Measurements from ENCODE around the gene GAS6.

Gene GAS6

DNA sequence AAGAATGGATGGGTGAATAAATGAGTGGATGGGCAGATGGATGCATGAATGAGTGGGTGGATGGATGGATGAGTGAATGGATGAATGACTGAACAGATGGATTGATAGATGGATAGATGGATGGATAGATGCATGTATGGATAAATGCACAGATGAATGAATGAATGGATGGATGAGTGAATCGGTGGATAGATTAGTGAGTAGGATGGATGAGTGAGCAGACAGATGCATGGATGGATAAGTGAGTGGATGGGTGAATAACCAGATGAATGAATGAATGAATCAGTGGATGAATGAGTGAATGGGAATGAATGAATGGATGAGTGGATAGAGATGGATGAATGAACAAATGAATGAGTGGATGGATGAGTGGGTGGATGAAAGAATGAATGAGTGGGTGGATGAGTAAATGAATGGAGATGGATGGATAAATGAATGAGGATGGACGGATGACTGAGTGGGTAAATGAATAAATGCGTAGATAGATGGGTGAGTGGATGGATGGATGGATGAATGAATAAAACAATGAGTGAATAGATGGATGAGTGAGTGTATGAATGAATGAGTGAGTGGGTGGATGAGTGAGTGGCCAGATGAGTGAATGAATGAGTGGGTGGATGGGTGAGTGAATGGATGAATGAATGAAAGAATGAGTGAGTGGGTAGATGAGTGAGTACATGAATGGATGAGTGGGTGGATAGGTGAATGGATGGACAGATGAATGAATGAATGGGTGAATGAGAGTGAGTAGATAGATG lies 13.0 kb downstream of the GAS6 start:
- no peak for DNase-seq

DNA sequence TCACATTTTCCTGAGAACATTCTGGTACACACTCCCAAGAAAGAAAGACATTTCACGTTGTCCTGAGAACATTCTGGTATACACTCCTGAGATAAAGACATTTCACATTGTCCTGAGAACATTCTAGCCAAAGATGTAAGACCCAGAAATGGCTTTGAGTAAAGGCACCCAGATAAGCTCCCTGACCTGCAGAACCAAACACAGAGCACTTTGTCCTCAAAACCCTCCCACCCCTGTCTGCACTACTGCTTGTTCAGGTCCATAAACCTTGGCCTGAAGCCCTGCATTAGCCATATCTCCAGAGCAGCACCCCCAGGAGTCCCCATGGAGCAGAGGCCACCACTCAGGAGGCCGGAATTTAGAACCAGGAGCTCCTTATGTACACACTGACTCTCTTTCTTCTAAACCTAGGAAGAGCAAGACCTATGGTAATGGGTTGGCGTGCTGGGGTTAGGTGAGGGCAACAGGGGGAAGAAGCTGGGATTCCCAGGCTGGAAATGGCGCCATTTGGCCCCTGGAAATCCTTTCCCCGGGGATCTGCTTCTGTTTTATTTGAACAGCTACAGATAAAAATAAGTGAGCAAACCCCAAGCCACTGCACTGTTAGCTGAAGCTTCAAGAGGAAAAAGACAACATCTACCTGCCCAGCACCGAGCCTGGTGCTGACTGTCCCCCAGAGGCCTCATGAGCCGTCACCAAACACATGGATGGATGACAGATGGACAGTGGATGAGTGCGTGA lies 13.7 kb downstream of the GAS6 start:
- no peak for DNase-seq

DNA sequence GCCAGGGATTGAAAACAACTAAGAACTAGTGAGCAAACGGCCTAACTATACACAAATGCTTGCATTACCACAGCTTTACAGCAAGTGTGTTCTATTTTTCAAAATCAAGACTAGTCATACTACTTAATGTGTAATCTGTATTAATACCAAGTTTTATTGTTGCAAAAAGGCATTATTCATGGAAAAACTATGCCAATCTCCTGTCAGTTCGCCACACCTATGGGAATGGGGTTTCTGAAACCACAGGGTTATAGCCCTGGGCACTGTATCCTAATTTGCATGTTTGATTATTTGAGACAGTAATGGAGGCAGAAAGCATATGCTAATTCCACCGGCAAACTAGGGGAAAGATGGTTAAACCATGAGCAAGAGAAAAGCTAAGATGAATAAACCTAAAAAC lies 14.3 kb downstream of the GAS6 start:
- DNase-seq: no peak

DNA sequence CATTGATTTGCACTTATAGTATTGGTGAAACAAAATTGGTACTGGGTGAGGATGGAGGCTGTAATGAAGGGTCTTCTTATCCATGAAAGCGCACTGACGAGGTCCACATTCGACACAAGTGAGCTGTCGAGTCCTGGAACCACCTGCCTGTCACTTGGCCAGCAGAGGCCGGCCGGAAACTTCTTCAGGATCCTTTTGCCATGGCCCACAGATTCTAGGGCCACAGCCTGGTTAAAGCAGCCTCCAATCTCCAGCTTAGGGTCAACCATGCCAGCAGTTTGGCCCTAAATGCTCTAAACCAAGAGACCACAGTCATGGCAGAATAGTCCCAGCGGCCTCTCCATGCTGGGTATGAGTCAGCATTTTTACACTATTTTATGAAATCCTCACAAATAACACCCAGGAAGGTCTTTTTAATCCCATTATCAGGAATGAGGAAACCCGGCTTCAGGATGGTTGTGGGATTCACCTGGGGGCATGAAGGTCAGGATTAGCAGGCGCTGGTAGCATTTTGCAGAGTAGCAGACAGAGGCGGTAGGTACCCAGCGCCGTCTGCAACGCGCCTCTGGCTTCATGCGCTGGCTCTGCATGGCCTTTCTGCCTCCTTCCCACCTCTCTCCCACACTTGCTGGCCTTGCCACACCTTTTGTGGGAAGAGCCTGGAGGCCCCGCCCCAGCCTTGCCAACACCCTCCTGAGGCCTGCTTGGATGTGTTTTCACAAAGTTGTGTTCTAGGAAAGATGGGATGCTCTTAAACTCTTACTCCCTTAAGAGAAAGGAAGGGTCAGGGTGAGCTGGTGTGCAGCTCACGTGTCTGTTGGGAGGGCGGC lies 15.2 kb downstream of the GAS6 start:
- DNase-seq: no peak

DNA sequence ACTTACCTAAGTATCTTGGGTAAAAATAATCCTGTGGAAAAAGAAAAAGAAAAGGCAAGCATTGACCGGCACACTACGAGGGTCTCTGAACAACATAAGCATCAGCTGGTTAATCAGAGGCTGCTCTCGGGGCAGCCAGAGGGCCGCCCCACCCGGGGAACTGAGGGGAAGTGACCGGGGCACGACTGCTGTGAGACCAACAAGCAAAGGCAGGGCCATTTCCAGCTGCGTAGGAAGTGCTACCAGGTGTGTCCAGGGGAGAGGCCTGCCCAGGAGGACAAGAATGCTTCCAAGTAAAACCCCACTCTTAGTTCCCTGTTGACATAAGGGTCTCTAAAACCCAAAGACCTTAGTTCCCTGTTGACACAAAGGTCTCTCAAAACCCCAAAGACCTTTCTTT lies 15.9 kb downstream of the GAS6 start:
- DNase-seq: no peak

DNA sequence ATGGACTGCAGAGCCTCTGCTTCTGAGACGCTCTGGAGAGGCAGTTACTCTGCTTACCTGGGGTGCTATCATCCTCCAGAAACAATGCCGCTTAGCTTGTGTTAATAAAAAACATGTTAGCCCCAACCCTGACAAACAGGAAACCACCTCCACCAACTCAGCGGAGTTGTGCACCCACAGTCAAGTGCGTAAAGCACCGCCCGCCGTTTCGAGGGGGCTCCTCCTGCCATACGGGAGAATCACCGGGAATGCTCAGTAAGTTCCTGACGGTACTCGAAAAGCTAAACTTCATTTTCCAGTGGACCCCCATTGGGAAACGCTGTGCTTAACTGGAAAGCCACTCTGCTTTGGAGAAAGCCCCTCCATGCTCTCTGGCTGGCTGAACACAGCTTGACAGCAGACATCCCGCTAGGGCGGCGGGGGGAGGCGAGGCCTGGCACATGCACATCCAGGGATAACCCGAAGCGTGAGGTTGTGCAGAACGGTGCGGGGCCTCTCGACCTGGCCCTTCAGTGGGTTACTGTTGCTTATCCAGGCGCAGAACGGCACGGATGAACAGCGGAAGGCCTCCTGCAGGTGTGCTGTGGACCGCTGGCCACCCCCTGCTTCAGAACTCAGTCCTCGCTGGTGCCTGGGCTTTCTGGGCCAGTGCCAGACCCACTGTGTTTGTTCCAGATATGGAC lies 17.1 kb downstream of the GAS6 start:
- DNase-seq: no peak

DNA sequence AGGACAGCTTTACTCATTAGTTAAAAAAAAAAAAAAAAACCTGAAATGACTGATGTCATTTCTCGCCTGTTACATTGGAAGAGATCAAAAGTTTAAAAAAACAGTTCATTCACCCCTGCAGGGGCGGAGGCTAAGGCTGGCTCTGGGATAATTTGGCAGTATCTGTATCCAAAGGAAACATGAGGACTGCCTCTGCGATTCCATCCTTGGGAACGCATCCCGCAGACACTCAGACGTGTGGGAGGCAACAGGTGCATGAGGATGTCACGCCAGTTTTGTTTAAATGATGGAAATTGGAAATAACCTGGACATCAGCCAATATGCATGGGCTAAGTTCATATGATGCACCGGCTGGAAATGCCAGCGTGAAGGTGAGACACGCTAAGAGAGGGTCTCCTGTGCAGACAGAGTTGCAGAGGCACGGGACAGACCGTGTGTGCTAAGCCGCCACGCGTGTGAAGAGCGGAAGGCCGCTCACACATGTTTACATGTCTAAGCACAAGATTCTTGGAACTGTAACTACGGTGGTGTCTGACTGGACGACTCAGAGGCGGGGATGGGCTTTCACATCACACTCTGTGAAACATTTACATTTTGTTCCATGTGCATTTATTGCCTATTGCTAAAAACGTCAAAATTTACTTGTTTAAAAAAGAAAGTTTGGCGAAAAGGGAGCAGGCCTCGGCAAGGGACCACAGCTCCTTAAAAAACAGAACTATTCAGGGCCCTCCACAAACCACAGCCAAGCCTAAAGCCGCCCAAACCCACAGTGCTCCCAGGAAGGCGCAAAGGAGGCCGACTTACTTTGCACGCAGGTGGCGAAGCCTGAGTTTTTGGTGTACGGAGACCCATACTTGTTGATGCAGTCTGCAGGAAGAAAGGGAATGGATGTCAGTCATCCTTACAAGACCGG lies 17.9 kb downstream of the GAS6 start:
- no peak for DNase-seq

DNA sequence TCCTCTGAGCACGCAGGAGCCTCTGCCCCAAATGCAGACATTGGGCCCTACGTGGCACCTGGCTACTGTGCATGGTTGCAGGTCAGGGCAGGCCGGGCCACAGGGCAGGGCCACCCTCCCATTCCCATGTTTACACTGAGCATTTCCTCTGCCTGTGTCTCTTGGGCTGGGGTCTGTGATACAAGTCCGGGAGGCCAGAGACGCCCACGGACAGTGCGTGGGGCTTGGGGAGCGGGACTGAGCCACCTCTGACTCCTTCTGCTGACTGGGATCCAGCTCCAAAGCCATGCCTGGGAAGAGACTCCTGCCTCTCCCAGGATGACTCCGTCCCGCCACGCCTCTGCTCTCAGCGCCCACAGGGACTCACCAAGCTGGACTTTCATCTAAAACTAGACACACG lies 18.8 kb downstream of the GAS6 start:
- no peak for DNase-seq

DNA sequence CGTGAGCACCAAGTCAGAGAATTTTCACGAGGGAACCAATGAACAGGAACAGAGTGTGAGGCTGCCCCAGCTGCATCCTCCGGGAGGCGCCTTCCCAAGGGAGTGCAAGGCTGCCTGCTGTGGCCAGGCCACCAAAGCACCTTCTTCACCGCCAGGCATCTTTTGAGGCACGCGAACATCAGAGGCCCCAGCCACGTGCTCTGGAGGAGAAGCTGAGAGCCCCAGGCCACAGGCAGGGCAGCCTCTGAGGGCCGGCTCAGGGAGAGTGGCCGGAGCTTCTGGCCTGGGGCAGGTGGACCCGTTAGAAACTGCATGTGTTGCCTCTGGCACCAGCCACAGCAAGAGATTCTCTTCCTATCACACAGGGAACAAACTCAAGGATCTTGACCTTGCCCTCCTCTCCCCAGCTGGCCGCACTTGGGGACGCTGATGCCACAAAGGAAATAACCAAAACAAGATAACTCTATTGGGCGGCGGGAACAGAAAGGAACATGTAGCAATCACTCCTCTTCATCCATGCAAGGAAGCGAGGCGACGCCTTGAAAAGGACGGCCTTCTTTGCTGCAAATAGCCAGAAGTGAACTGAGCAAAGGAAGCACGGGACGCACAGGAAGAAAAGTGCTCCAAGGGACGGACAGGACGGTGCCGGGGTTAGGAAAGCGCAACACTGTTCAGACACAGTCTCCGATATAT lies 19.9 kb downstream of the GAS6 start:
- no peak for DNase-seq

DNA sequence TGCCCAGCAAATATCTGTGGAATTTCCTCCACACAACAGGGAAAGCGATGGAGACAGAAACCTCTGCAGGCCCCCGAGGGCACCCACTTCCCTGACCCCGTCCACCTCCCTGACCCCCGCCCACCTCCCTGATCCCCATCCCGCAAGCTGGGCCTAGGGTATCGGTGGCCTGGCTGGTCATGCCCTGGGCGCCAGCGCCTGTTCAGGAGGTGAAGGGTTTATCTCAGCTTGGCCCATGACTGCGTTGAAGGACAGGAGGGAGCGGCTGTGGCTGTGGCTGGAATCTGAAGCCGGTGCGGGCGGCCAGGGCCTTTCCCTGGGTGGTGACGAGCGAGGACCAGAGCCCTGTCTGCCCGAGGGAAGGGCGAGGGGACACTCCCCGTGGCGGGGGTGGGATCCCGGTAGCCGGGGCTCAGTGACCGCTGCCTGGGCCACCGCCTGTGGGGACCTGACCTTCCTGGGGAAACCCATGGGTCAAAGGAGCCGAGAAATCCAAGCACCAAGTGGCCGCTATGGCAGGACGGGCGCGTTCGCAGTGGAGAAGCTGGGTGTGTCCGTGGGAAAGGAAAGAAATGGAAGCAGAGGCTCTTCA lies 20.7 kb downstream of the GAS6 start:
- DNase-seq: no peak

DNA sequence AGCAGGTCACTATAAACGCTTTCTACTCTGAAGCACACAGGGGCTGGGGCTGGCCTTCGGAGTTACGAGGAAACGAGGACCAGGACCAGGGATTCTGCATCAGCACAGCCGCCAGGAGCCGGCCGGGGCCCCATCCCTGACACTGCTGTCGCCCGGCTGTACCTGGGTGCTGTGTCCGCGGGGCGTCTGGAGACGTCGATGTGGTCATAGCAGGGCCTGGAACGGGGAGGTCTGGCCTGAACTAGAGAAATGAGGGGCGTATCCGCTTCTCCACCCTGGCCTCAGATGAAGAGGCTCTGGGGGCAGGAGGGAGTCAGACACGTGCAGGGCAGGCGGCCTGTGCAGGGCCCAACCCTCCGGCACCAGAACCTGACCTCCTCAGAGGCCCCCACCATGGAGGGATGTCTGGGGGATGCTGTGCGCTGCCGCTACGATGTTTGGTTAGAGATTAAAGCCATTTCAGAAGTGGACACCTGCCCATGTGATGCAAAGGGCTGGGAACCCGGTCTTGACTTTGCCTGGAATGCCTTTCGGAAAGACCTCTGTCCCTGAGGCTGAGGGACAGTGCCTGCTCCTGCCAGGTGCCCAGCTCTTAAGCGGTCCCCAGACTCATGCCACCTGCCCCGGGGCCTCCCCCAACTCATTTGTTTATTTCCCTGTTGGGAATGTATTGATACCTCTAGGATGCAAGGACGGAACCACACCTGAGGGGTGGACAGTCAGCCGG lies 21.4 kb downstream of the GAS6 start:
- no peak for DNase-seq

DNA sequence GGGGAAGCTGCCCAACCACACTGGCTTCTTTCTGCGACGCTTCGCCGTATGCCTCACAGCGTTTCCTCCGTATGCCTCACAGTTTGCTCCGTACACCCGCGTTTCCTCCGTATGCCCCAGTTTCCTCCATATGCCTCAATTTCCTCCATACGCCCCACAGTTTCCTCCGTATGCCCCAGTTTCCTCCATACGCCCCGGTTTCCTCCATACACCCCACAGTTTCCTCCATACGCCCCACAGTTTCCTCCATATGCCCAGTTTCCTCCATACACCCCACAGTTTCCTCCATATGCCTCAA lies 22.6 kb downstream of the GAS6 start:
- DNase-seq: no peak

DNA sequence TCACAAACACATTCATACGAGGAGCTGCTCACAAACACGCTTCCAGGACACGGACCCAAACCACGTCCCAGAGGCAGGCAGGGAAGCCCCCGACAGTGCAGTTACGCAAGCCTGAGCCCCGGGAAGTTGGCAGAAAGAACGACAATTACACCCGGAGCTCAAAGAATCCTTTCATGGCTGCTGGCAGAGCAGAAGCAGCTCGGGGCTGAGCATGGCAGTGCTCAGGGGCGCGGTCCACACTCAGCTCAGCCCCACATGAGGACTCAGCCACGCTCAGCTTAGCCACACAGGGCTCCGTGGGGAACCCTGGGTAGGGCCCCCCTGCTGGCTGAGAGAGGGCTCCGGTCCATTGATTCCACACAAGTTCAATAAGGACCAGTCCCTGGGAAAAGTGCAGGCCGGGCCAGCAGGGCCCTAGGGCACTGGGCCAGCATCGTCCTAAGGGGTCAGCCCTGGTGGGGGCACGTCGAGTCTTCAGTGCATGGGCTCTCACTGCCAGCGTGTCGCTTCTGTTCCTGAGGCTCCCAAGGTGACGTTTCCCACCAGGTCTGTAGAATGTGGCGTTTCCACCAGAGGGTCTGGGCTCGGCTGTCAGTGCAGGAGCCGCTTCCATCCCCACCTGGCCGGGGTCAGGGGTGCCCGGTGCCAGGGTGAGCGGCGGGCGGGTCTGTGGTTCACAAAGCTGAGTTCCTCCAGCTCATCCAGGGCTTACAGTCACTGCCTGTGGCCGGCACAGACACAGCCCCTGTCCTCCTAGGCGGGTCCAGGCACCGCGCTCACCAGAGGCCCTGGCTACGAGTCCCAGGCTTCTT lies 23.1 kb downstream of the GAS6 start:
- DNase-seq: no peak

DNA sequence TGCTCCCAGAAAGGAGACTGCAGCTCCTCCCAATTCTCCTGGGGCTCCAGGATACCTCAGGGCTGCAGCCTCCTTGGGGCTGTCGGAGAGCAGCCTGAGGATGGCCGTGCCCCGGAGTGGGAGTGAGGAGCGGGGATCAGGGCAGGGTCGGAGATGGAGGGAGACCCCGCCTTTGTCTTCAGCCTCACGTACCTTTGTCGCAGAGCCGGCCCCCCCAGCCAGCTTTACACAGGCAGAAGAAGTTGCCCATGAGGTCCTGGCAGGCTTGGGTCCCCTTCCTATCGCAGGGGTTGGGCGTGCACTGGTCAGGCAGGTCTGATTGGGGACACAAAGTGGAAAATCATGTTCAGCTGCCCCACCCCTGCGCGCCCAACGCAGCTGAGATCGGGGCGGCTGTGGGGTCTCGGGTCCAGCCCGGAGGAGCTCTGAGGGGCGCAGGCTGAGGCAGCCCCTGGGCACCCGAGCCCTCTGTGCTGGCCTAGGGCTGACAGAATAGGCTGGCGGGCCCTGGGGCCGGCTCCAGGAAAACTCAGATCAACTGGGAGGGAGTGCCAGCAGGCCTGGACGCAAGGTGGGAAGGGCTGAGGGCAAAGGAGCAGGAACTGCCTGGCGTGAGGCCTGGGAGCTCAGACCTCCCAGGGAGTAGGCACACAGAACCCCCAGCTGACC lies 24.2 kb downstream of the GAS6 start:
- no peak for DNase-seq

DNA sequence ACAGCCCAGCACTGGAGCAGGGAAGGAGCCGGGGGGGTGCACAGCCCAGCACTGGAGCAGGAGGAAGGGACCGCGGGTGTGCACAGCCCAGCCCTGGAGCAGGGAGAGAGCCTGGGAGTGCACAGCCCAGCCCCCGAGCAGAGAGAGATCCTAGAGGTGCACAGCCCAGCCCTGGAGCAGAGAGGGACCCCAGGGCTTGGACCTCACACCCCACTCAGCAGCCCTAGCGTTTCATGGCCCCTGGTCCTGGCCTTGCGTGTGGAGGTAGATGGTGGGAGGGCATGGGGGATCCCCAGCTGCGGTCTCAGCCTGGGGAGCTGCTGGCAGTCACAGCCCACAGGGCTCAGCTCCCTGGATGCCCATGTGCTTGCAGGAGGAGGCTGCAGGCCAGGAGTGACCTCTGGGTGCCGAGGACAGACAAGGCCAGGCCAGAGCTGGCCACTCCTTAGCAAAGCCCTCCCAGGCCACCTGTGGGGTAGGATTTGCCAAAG lies 25.1 kb downstream of the GAS6 start:
- DNase-seq: no peak

DNA sequence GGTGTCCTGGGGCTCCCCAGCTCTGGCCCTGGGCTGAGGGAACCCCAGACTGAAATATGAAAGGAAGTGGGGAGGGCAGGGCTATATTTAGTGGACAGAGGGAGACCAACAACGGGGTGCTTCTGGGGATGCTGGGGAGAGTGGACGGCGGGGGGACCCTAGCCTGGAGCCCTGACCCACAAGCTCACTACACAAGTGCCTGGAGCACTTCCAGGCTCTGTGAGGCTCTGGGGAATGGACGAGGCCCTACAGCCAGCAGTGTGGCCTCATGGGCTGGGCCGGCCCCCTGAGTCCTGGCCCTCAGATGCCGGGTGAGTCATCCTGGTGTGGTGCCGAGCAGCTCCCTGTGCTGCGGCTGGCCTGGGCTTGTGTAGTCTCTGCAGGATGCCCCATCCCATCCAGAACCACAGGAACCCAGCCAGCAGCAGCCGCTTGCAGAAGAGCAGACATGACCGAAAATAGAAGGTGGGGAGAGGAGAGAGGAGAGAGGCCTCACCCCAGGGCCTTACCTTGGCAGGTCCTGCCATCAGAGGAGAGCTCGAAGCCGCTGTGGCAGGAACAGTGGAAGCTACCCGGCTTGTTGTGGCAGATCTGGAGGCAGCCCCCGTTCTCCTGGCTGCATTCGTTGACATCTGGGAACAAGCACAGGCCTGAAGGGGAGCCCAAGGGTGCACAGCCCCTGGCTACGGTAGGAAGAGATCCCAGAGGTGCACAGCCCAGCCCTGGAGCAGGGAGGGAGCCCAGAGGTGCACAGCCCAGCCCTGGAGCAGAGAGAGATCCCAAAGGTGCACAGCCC lies 26.1 kb downstream of the GAS6 start:
- no peak for DNase-seq

DNA sequence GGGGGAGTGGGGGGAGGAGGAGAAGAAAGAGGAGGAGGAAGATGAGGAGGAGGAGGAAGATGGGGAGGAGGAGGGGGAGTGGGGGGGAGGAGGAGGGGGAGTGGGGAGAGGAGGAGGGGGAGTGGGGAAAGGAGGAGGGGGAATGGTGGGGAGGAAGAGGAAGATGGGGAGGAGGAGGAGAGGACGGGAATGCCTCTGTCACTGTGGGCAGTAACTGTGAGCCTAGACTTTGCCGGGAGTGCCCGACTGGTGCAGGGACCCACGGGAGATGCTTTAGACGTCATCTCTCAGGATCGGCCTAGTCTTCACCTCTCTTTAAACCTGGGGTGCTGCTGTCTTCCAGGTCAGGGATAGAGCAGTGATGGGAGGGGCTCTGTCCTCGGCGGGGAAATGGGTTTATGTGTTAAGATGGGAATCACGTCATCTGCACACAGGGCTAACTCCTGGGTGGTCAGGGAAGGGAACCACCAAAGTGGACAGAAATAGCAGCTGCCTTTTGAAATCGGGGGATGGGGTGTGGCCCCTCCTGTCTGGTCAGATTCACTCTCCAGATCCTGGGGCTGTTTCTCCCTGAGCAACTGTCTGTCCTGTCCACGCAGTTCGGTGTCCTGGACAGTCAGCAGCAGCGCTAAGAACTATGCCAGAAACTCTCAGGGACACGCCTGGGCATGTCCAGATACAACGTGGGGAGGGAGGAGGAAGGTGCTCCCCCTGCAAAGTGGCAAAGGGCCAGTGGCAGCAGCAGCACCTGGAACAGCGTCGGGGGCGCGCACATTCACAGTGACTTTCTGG lies 26.9 kb downstream of the GAS6 start:
- DNase-seq: no peak
